HEK293 (cell line): ENCODE data around the gene TNFAIP8.

Experiments used
- CTCF ChIA-PET: fragments of 350-600 bp; formaldehyde crosslinking; extraction: SDS; loops from one replicate; lab custom pipeline; 2021; ENCODE audit warnings: antibody characterized with exemption; lab: Yijun Ruan, JAX
- POLR2A ChIA-PET: fragments of 300-600 bp; formaldehyde crosslinking; extraction: SDS; loops from one replicate; lab custom pipeline; 2020; ENCODE audit warnings: antibody characterized with exemption, inconsistent platforms; lab: Yijun Ruan, JAX
- H3K27ac ChIP-seq: fragments of 200-500 bp; sonication (Bioruptor generic); 2 replicates; pipeline ENCODE4 v1.5.1; 2014; ENCODE audit warnings: low read depth, low read length, control low read depth, inconsistent platforms; ENCODE audit errors: extremely low read depth
- H3K36me3 ChIP-seq, 2 experiments: fragments of 200-500 bp in 1 of 2; sonication (Bioruptor generic) in 1 of 2; 1 replicate in 1 of 2; 2 replicates in 1 of 2; pipeline ENCODE4 v1.5.1; 2014 to 2017; ENCODE audit warnings: inconsistent platforms in 2 of 2, low read length in 2 of 2; ENCODE audit not compliant: control insufficient read depth in 2 of 2, insufficient read depth in 1 of 2
- H3K4me1 ChIP-seq: fragments of 200-500 bp; sonication (Bioruptor generic); 2 replicates; pipeline ENCODE4 v1.5.1; 2014; ENCODE audit warnings: mild to moderate bottlenecking, low read length, inconsistent platforms; ENCODE audit not compliant: control insufficient read depth, insufficient read depth
- H3K4me3 ChIP-seq: 2 replicates; pipeline ENCODE4 v1.5.1; 2011; ENCODE audit warnings: low read depth, mild to moderate bottlenecking, control low read depth, low read length, moderate library complexity
- H3K9me3 ChIP-seq: fragments of 200-500 bp; sonication (Bioruptor generic); 2 replicates; pipeline ENCODE4 v1.5.1; 2014; ENCODE audit warnings: low read depth, low read length, inconsistent platforms; ENCODE audit not compliant: control insufficient read depth, insufficient read depth
- FEZF1 ChIP-seq: fragments of 450-650 bp; formaldehyde crosslinking; IDR thresholded peaks from 2 replicates; pipeline ENCODE4 v1.5.1; 2016; ENCODE audit warnings: missing biosample characterization, missing genetic modification characterization
- MEIS1 ChIP-seq: sonication (generic); formaldehyde crosslinking; IDR thresholded peaks from 2 replicates; pipeline ENCODE4 v1.8.1; 2022; ENCODE audit warnings: missing genetic modification reagents, mild to moderate bottlenecking, borderline replicate concordance
- ZBTB8A ChIP-seq: fragments of 450-650 bp; formaldehyde crosslinking; IDR thresholded peaks from 2 replicates; pipeline ENCODE4 v1.5.1; 2016; ENCODE audit warnings: missing biosample characterization, missing genetic modification characterization
- ZNF629 ChIP-seq: fragments of 450-650 bp; formaldehyde crosslinking; IDR thresholded peaks from 2 replicates; pipeline ENCODE4 v1.5.1; 2017; ENCODE audit warnings: missing biosample characterization, missing genetic modification characterization
- ZNF664 ChIP-seq: fragments of 450-650 bp; formaldehyde crosslinking; IDR thresholded peaks from 2 replicates; pipeline ENCODE4 v1.5.1; 2016; ENCODE audit warnings: missing biosample characterization, missing genetic modification characterization
- ZNF76 ChIP-seq: fragments of 450-650 bp; formaldehyde crosslinking; IDR thresholded peaks from 2 replicates; pipeline ENCODE4; 2016; ENCODE audit warnings: low read depth, missing biosample characterization, missing genetic modification characterization, borderline replicate concordance
- TF ChIP-seq, protein P1 (sequence below): fragments of 450-650 bp; IDR thresholded peaks from 2 replicates; pipeline ENCODE4 v1.5.1; 2018; ENCODE audit warnings: missing biosample characterization, mild to moderate bottlenecking, missing genetic modification characterization
- TF ChIP-seq, protein P2 (sequence below): fragments of 450-650 bp; formaldehyde crosslinking; IDR thresholded peaks from 2 replicates; pipeline ENCODE4 v1.5.1; 2016; ENCODE audit warnings: missing biosample characterization, missing genetic modification characterization
- TF ChIP-seq, protein P3 (sequence below): fragments of 450-650 bp; formaldehyde crosslinking; IDR thresholded peaks from 2 replicates; pipeline ENCODE4 v1.5.1; 2016; ENCODE audit warnings: missing biosample characterization, missing genetic modification characterization
- TF ChIP-seq, protein P4 (sequence below): fragments of 450-650 bp; formaldehyde crosslinking; IDR thresholded peaks from 2 replicates; pipeline ENCODE4 v1.5.1; 2017; ENCODE audit warnings: missing biosample characterization, missing genetic modification characterization

TNFAIP8 gene

DNA sequence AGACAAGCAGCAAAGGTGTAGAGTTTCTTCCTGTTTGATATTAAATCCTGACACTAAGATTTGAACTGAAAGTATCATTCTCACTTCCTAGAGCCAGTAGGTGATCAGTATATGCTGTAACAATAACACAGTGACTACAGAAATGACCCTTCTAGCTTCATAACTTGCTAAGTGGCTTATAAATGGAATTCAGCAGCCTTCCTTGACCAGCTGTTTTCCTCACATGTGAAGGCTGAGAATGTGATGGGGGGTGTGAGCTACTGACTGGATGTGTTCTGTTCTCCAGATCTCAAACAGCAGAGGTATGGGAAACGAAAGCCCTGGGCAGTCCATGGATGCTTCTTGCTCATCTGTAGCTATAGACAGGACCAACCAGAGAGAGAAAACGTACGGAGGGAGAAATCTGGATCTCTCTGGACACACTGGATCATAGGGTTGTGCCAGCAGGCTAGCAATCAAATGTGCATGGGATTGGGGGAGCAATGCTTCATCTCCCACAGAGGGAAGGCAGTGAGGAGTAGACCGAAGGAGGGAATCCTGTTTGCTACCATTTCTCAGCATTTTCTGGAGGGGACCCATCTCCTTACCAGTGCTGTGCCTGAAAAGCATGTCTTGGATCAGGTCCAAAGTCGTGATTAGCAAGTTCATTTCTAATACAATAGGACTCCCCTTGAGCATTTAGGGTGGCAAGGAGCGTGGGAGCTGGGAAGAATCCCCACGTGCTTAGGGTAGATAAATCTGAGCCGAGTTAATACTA, 39.4 kb downstream of the TNFAIP8 start (continued):
- TF ChIP-seq, protein P1, sequence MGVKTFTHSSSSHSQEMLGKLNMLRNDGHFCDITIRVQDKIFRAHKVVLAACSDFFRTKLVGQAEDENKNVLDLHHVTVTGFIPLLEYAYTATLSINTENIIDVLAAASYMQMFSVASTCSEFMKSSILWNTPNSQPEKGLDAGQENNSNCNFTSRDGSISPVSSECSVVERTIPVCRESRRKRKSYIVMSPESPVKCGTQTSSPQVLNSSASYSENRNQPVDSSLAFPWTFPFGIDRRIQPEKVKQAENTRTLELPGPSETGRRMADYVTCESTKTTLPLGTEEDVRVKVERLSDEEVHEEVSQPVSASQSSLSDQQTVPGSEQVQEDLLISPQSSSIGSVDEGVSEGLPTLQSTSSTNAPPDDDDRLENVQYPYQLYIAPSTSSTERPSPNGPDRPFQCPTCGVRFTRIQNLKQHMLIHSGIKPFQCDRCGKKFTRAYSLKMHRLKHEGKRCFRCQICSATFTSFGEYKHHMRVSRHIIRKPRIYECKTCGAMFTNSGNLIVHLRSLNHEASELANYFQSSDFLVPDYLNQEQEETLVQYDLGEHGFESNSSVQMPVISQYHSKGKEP, result no peak
- TF ChIP-seq ZNF629 (tag by site-specific recombination), result no peak
- TF ChIP-seq, protein P2, sequence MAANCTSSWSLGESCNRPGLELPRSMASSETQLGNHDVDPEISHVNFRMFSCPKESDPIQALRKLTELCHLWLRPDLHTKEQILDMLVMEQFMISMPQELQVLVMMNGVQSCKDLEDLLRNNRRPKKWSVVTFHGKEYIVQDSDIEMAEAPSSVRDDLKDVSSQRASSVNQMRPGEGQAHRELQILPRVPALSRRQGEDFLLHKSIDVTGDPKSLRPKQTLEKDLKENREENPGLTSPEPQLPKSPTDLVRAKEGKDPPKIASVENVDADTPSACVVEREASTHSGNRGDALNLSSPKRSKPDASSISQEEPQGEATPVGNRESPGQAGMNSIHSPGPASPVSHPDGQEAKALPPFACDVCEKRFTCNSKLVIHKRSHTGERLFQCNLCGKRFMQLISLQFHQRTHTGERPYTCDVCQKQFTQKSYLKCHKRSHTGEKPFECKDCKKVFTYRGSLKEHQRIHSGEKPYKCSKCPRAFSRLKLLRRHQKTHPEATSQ (tag by site-specific recombination), result no peak

DNA sequence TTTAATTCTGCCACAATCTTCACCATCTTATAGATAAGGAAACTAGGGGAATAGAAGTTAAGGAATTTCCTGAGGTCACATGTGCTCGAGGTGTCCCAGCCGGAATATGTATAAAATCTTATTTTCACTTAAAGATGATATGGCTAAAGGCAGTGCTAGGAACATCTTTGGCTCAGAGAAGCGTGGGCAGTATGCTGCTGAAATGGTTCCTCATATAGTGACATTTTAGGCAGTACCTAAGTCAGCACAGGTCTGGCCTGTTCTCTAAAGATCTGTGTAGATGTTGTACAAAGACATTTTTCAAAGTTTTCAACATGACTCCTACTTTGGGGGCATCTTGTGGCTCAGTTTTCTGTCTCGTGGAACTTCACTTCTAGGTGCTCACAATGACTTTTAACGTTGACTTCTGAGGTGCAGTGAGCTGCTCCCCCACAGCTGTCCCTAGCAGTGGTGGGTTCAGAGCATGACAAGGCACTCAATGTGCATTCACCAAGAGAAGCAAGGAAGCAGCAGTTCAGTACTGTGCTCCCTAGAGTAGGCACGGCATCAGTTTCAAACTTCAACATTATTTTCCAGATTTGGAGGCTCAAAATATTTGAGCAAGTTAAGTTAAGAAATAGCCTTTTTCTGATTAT, 40.3 kb downstream of the TNFAIP8 start:
- CTCF ChIA-PET, result no interaction called here
- H3K4me3 ChIP-seq, result no peak overlapping the region
- no peak overlapping the region for H3K27ac ChIP-seq
- peaks cover 6% of the 10 kb centered on the region; the same call in 1 of the 2 replicates for H3K4me1 ChIP-seq
- no peaks in the 10 kb centered on the region for H3K9me3 ChIP-seq
- TF ChIP-seq MEIS1 (CRISPR knock-in tag) (no peak), ZNF664 (no peak), ZNF76 (tag by site-specific recombination) (no peak), FEZF1 (tag by site-specific recombination) (no peak)
- TF ChIP-seq, protein P3, sequence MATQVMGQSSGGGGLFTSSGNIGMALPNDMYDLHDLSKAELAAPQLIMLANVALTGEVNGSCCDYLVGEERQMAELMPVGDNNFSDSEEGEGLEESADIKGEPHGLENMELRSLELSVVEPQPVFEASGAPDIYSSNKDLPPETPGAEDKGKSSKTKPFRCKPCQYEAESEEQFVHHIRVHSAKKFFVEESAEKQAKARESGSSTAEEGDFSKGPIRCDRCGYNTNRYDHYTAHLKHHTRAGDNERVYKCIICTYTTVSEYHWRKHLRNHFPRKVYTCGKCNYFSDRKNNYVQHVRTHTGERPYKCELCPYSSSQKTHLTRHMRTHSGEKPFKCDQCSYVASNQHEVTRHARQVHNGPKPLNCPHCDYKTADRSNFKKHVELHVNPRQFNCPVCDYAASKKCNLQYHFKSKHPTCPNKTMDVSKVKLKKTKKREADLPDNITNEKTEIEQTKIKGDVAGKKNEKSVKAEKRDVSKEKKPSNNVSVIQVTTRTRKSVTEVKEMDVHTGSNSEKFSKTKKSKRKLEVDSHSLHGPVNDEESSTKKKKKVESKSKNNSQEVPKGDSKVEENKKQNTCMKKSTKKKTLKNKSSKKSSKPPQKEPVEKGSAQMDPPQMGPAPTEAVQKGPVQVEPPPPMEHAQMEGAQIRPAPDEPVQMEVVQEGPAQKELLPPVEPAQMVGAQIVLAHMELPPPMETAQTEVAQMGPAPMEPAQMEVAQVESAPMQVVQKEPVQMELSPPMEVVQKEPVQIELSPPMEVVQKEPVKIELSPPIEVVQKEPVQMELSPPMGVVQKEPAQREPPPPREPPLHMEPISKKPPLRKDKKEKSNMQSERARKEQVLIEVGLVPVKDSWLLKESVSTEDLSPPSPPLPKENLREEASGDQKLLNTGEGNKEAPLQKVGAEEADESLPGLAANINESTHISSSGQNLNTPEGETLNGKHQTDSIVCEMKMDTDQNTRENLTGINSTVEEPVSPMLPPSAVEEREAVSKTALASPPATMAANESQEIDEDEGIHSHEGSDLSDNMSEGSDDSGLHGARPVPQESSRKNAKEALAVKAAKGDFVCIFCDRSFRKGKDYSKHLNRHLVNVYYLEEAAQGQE, result no peak
- TF ChIP-seq, all 188 proteins: peak for 0
- POLR2A ChIA-PET, result interaction anchor here (0.6 kb wide), 1 partner anchor 19 kb away, joined by 5 read pairs; no protein-coding TSS in a partner anchor
- H3K36me3 ChIP-seq, result peaks cover 0 to 3% of the 10 kb centered on the region in 2 experiments; a peak in 1 of 3 replicates

DNA sequence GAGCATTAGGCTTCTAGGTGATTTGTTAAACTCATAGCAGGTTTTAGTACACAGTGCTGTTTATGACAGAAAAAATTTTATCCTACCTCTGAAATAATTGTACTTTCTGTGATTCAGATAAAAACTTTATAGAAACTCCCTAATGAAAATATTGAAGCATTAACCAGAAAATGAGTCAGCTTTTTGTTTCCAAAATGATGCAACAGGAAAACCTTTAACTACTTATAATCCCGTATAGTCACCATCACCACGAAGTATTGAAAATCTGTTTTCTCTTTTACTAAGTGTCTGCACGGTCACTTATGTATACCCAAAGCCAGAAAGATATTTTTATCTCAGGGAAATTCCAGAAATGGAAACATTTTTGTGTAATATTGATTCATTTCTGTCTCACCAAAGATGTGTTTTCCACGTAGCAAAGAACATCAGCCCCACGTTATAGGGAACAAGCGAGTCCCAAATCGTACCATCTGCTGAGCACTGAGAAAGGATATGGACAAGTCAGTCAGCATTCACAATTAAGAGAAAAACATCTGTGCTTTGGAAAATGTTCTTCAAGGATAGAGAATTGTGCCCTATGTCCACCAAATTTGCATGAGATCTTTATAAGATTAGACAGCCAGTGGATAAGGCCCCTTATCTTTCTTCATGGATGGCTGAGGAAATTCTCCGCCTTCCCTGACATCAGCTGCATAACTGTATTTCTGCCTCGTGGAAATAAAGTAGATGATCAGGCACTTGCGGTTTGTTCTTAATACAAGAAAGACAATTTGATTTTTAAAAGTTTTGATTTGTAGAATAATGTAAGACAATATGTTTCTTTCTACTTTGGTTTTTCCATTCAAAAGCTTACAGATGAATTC, 41.9 kb downstream of the TNFAIP8 start:
- H3K36me3 ChIP-seq, result peaks cover 0 to 2% of the 10 kb centered on the region in 2 experiments; a peak in 1 of 3 replicates
- POLR2A ChIA-PET, result no interaction called here
- no peak overlapping the region for H3K27ac ChIP-seq
- H3K4me3 ChIP-seq, result no peak overlapping the region
- CTCF ChIA-PET, result interaction anchor here (0.7 to 4.5 kb wide), 5 partner anchors 8 to 376 kb away, joined by 3 to 29 read pairs (median 3); no protein-coding TSS in a partner anchor
- no peaks in the 10 kb centered on the region for H3K9me3 ChIP-seq
- peaks cover 6% of the 10 kb centered on the region; the same call in 1 of the 2 replicates for H3K4me1 ChIP-seq
- no peak for TF ChIP-seq ZBTB8A (tag by site-specific recombination)
- TF ChIP-seq, protein P4, sequence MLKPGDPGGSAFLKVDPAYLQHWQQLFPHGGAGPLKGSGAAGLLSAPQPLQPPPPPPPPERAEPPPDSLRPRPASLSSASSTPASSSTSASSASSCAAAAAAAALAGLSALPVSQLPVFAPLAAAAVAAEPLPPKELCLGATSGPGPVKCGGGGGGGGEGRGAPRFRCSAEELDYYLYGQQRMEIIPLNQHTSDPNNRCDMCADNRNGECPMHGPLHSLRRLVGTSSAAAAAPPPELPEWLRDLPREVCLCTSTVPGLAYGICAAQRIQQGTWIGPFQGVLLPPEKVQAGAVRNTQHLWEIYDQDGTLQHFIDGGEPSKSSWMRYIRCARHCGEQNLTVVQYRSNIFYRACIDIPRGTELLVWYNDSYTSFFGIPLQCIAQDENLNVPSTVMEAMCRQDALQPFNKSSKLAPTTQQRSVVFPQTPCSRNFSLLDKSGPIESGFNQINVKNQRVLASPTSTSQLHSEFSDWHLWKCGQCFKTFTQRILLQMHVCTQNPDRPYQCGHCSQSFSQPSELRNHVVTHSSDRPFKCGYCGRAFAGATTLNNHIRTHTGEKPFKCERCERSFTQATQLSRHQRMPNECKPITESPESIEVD (tag by site-specific recombination), result peak; percentile 47; the same call in 1 of the 2 replicates
- TF ChIP-seq, all 188 proteins: peak for 1
